Activated naive CD4-positive, alpha-beta T cell (primary cell): Measurements from ENCODE around the gene ATG2A.

ENCODE experiments used
- DNase-seq, 4 experiments: peaks; one replicate each; lab custom pipeline; 2025; lab: John Stamatoyannopoulos, UW

The ATG2A gene

GRCh38 chr11:64885367-64886286 is 31.4 kb downstream of the ATG2A start:
- no peak for DNase-seq

- DNase-seq = no peak
Observed at GRCh38 chr11:64884019-64884418, 33.0 kb downstream of the ATG2A start.

GRCh38 chr11:64883575-64883974 is 33.4 kb downstream of the ATG2A start:
- DNase-seq = no peak

GRCh38 chr11:64882243-64882642 is 34.8 kb downstream of the ATG2A start:
- no peak for DNase-seq

GRCh38 chr11:64881476-64881875 is 35.5 kb downstream of the ATG2A start:
- no peak for DNase-seq

GRCh38 chr11:64880240-64881001 is 36.6 kb downstream of the ATG2A start:
- no peak for DNase-seq

- no peak for DNase-seq
Observed at GRCh38 chr11:64879244-64879900, 37.6 kb downstream of the ATG2A start.

- peak; percentile 99 for DNase-seq
Observed at GRCh38 chr11:64878494-64879243, 38.3 kb downstream of the ATG2A start, which contains the start of gene EHD1. EHD1 (minus strand) TSS chr11:64878621; CDS start chr11:64878464, 157 bp downstream.

GRCh38 chr11:64878223-64878493 is 38.9 kb downstream of the ATG2A start:
- peak in 1 of 4 experiments; percentile 70 for DNase-seq

GRCh38 chr11:64877390-64878222 is 39.4 kb downstream of the ATG2A start:
- DNase-seq = no peak

- DNase-seq = no peak
Observed at GRCh38 chr11:64876835-64877341, 40.1 kb downstream of the ATG2A start.

- no peak for DNase-seq
Observed at GRCh38 chr11:64876229-64876750, 40.7 kb downstream of the ATG2A start.

- no peak for DNase-seq
Observed at GRCh38 chr11:64875369-64876228, 41.4 kb downstream of the ATG2A start.

GRCh38 chr11:64874308-64875240 is 42.4 kb downstream of the ATG2A start:
- no peak for DNase-seq

GRCh38 chr11:64872790-64873488 is 44.1 kb downstream of the ATG2A start:
- no peak for DNase-seq

- DNase-seq = no peak
Observed at GRCh38 chr11:64871492-64871891, 45.5 kb downstream of the ATG2A start.

GRCh38 chr11:64870893-64871466 is 46.0 kb downstream of the ATG2A start:
- DNase-seq = no peak
